ENCODE measurements around the gene NAALADL2.
"Not testable (repeated sequence)": the region's sequence is repeated elsewhere in the genome, so short reads cannot be mapped to it uniquely, and the experiment has no call there.

Gene NAALADL2

GRCh38 chr3:175270198-175270837, 411.2 kb downstream of the NAALADL2 start:
- no peak overlapping the region for H3K4me3 ChIP-seq (replicated peaks; ENCODE audit: low read depth, low read length)

GRCh38 chr3:175270866-175271265, 411.7 kb downstream of the NAALADL2 start:
- DNase-seq (ENCODE audit: low read depth): no peak
- TF ChIP-seq CTCF (IDR thresholded peaks at IDR 0.05; ENCODE audit: low read length, missing control alignments): no peak
- no peak overlapping the region for H3K4me3 ChIP-seq (replicated peaks; ENCODE audit: low read depth, low read length)

More at GRCh38 chr3:175270198-175270837, 411.2 kb downstream of the NAALADL2 start:
- no peak for TF ChIP-seq CTCF (IDR thresholded peaks at IDR 0.05; ENCODE audit: low read length, missing control alignments)
- DNase-seq (ENCODE audit: low read depth): peak; percentile 57

- not testable (repeated sequence) for H3K4me3 ChIP-seq (replicated peaks; ENCODE audit: low read depth, low read length); DNase-seq (ENCODE audit: low read depth)
Measured at GRCh38 chr3:175271465-175271864, 412.3 kb downstream of the NAALADL2 start.

- no peak overlapping the region for H3K4me3 ChIP-seq (replicated peaks; ENCODE audit: low read depth, low read length)
- DNase-seq (ENCODE audit: low read depth): no peak
- TF ChIP-seq CTCF (IDR thresholded peaks at IDR 0.05; ENCODE audit: low read length, missing control alignments): no peak
Measured at GRCh38 chr3:175272392-175272791, 413.3 kb downstream of the NAALADL2 start.

- no peak for TF ChIP-seq CTCF (IDR thresholded peaks at IDR 0.05; ENCODE audit: low read length, missing control alignments)
- DNase-seq (ENCODE audit: low read depth): no peak
- no peak overlapping the region for H3K4me3 ChIP-seq (replicated peaks; ENCODE audit: low read depth, low read length)
Measured at GRCh38 chr3:175273573-175273972, 414.4 kb downstream of the NAALADL2 start.

GRCh38 chr3:175274056-175274455, 414.9 kb downstream of the NAALADL2 start:
- TF ChIP-seq CTCF (IDR thresholded peaks at IDR 0.05; ENCODE audit: low read length, missing control alignments): no peak
- H3K4me3 ChIP-seq (replicated peaks; ENCODE audit: low read depth, low read length): no peak overlapping the region
- DNase-seq (ENCODE audit: low read depth): no peak

GRCh38 chr3:175274474-175275218, 415.5 kb downstream of the NAALADL2 start:
- no peak overlapping the region for H3K4me3 ChIP-seq (replicated peaks; ENCODE audit: low read depth, low read length)
- no peak for TF ChIP-seq CTCF (IDR thresholded peaks at IDR 0.05; ENCODE audit: low read length, missing control alignments)
- no peak for DNase-seq (ENCODE audit: low read depth)
